Measurements from ENCODE around the gene SDR39U1.

The SDR39U1 gene

GRCh38 chr14:24431569-24432258 lies 10.9 kb downstream of the SDR39U1 start:
- H3K4me3 ChIP-seq (ENCODE audit: low read length): no peak overlapping the region; the same call in 1 of the 2 replicates
- peak; percentile 86 for DNase-seq (ENCODE audit: low read depth, low spot score)

- DNase-seq (ENCODE audit: low read depth, low spot score): no peak
- peak overlapping the region; percentile 83 for H3K4me3 ChIP-seq (ENCODE audit: low read length)
Observed at GRCh38 chr14:24430682-24431568, 11.7 kb downstream of the SDR39U1 start.

- peak overlapping the region; percentile 83 for H3K4me3 ChIP-seq (ENCODE audit: low read length)
- DNase-seq (ENCODE audit: low read depth, low spot score): no peak
Observed at GRCh38 chr14:24430143-24430681, 12.4 kb downstream of the SDR39U1 start.

- peak; percentile 80 for DNase-seq (ENCODE audit: low read depth, low spot score)
- peak within 1 kb of the TSS; percentile 83 for H3K4me3 ChIP-seq (ENCODE audit: low read length)
Observed at GRCh38 chr14:24429395-24430142, 13.0 kb downstream of the SDR39U1 start, which contains the start of the genes CBLN3 and KHNYN. CBLN3 (minus strand) TSS chr14:24429668; CDS start chr14:24429054, 614 bp downstream. KHNYN (plus strand) TSS chr14:24429954; CDS start chr14:24430731, 777 bp downstream.

- H3K4me3 ChIP-seq (ENCODE audit: low read length): peak overlapping the region; percentile 83
- DNase-seq (ENCODE audit: low read depth, low spot score): no peak
Observed at GRCh38 chr14:24428628-24429394, 13.8 kb downstream of the SDR39U1 start.

GRCh38 chr14:24427537-24428508 lies 14.8 kb downstream of the SDR39U1 start:
- DNase-seq (ENCODE audit: low read depth, low spot score): no peak
- no peak overlapping the region for H3K4me3 ChIP-seq (ENCODE audit: low read length)

GRCh38 chr14:24426912-24427536 lies 15.6 kb downstream of the SDR39U1 start:
- H3K4me3 ChIP-seq (ENCODE audit: low read length): no peak overlapping the region
- peak; percentile 49 for DNase-seq (ENCODE audit: low read depth, low spot score)

- H3K4me3 ChIP-seq (ENCODE audit: low read length): no peak overlapping the region
- no peak for DNase-seq (ENCODE audit: low read depth, low spot score)
Observed at GRCh38 chr14:24426150-24426911, 16.2 kb downstream of the SDR39U1 start.

- no peak for DNase-seq (ENCODE audit: low read depth, low spot score)
- H3K4me3 ChIP-seq (ENCODE audit: low read length): no peak overlapping the region
Observed at GRCh38 chr14:24425704-24426103, 16.9 kb downstream of the SDR39U1 start.

GRCh38 chr14:24422694-24423601 lies 19.6 kb downstream of the SDR39U1 start:
- H3K4me3 ChIP-seq (ENCODE audit: low read length): no peak overlapping the region
- no peak for DNase-seq (ENCODE audit: low read depth, low spot score)

GRCh38 chr14:24422261-24422660 lies 20.3 kb downstream of the SDR39U1 start:
- DNase-seq (ENCODE audit: low read depth, low spot score): peak; percentile 51
- no peak overlapping the region for H3K4me3 ChIP-seq (ENCODE audit: low read length)

- no peak overlapping the region for H3K4me3 ChIP-seq (ENCODE audit: low read length)
- no peak for DNase-seq (ENCODE audit: low read depth, low spot score)
Observed at GRCh38 chr14:24418492-24418873, 24.1 kb downstream of the SDR39U1 start.

- H3K4me3 ChIP-seq (ENCODE audit: low read length): no peak overlapping the region
- no peak for DNase-seq (ENCODE audit: low read depth, low spot score)
Observed at GRCh38 chr14:24417832-24418491, 24.6 kb downstream of the SDR39U1 start.

GRCh38 chr14:24416932-24417619 lies 25.5 kb downstream of the SDR39U1 start:
- H3K4me3 ChIP-seq (ENCODE audit: low read length): no peak overlapping the region
- DNase-seq (ENCODE audit: low read depth, low spot score): no peak

Measured in Jurkat, Clone E6-1 (cell line).